Right lobe of liver (tissue), 4 donors: Measurements from ENCODE around the gene BUB1B.

ENCODE experiments used
- POLR2A ChIP-seq: fragments of 450-650 bp; IDR thresholded peaks from one replicate; pipeline ENCODE4 v1.6.1; 2017; ENCODE audit warnings: antibody characterized with exemption, mild to moderate bottlenecking
- TF ChIP-seq, protein P1 (sequence below), 4 donors: fragments of 200-600 bp in 3 of 4; fragments of 450-650 bp in 1 of 4; IDR thresholded peaks; one replicate each; pipeline versions ENCODE4 v1.5.1 to v1.8.0; 2016 to 2022; ENCODE audit warnings: antibody characterized with exemption in 4 of 4, mild to moderate bottlenecking in 2 of 4
- donor health status: DM: no; HTN: no; CAD: no.
- donor health status: DM: no; HTN: no; CAD: no.
- donor health status: DM: no; HTN: yes; CAD: no.

DNA sequence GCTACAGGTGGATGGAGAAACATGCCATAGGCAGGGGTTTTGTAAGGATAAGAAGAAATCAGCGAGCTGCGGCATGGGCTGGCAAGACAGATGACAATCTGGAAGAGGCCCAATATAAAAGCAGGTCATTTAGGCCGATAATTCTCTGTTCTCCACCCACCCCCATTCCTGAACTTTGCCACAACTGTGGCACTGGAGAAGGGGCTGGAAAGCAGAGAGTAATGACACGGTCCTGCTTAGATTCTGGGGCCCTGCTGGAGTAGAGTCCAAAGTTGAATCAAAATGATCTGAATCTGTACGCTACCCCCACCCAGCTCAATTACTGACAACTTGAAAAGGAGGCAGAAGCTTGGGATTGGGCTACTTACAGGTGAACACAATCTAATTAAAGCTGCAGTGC lies 18.4 kb upstream of the BUB1B start:
- TF ChIP-seq, protein P1, sequence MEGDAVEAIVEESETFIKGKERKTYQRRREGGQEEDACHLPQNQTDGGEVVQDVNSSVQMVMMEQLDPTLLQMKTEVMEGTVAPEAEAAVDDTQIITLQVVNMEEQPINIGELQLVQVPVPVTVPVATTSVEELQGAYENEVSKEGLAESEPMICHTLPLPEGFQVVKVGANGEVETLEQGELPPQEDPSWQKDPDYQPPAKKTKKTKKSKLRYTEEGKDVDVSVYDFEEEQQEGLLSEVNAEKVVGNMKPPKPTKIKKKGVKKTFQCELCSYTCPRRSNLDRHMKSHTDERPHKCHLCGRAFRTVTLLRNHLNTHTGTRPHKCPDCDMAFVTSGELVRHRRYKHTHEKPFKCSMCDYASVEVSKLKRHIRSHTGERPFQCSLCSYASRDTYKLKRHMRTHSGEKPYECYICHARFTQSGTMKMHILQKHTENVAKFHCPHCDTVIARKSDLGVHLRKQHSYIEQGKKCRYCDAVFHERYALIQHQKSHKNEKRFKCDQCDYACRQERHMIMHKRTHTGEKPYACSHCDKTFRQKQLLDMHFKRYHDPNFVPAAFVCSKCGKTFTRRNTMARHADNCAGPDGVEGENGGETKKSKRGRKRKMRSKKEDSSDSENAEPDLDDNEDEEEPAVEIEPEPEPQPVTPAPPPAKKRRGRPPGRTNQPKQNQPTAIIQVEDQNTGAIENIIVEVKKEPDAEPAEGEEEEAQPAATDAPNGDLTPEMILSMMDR (IDR thresholded peaks at IDR 0.05): no peak
- TF ChIP-seq POLR2A: no peak
